ENCODE results near the gene GRID1. TPM values are rescaled to one million over a fixed set of nuclear protein-coding genes. Genes with fewer than 3 reads are reported as not detected.

GRID1 gene
- total RNA-seq, 1 experiment from 2014 or later: 0.37 TPM

DNA sequence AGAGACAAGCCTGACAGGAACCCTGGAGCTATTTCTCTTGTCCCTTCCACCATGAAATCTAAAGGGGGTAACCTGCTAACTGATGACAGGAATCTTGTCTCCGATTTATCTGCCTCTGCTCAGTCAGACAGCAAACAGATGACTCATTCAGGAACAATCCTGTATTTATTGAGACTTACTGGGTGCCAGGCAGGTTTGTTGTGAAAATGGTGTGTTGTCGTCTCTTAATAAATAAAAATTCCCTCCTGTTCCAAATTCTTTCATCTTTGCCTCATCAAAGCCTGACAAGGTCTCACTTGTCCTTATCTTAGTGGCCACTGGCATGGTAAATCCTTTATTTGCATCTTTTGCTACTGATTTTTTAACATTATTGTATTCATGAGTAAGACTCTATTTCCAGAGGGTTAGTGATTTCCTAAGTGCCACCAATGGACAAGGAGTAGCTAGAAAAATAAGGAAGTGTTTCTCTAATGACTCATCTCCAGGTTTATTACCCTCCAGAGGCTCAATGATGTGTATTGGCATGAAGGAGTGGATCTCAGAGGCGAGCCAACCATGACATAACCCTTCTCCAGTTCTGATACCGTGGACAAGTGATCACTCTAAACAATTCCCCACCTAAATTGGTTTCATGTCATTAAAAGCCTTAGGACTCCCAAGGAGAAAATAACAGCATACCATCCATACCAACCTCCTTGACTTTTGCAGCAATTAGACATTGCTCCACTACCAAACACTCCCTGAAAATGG, 724.0 kb downstream of the GRID1 start:
- Mint-ChIP-seq H3K27me3 (ENCODE audit: low read depth) (no peaks in the 10 kb centered on the region), H3K36me3 (no peaks in the 10 kb centered on the region), H3K9me3 (no peaks in the 10 kb centered on the region), H3K4me3 (no peak overlapping the region), H3K27ac (no peak overlapping the region), H3K4me1 (no peaks in the 10 kb centered on the region)
- DNase-seq (ENCODE audit: low spot score) (no peak), ATAC-seq (no peak)
- POLR2A ChIA-PET: no interaction called here
- CTCF ChIA-PET: interaction anchor here (0.9 kb wide), 1 partner anchor 468 kb away, joined by 3 read pairs; no protein-coding TSS in a partner anchor
- TF ChIP-seq ESRRA (CRISPR knock-in tag; IDR thresholded peaks at IDR 0.05; ENCODE audit: borderline replicate concordance): no peak
- TF ChIP-seq, protein P1, sequence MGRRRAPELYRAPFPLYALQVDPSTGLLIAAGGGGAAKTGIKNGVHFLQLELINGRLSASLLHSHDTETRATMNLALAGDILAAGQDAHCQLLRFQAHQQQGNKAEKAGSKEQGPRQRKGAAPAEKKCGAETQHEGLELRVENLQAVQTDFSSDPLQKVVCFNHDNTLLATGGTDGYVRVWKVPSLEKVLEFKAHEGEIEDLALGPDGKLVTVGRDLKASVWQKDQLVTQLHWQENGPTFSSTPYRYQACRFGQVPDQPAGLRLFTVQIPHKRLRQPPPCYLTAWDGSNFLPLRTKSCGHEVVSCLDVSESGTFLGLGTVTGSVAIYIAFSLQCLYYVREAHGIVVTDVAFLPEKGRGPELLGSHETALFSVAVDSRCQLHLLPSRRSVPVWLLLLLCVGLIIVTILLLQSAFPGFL (CRISPR knock-in tag; IDR thresholded peaks at IDR 0.05; ENCODE audit: borderline replicate concordance): no peak
- TF ChIP-seq ETV6 (CRISPR knock-in tag; IDR thresholded peaks at IDR 0.05): no peak
- no peak for TF ChIP-seq EMX1 (CRISPR knock-in tag; IDR thresholded peaks at IDR 0.05)
- no peak for TF ChIP-seq NFYB (CRISPR knock-in tag; conservative IDR thresholded peaks at IDR 0.05; ENCODE audit: low read depth)
- TF ChIP-seq, protein P2, sequence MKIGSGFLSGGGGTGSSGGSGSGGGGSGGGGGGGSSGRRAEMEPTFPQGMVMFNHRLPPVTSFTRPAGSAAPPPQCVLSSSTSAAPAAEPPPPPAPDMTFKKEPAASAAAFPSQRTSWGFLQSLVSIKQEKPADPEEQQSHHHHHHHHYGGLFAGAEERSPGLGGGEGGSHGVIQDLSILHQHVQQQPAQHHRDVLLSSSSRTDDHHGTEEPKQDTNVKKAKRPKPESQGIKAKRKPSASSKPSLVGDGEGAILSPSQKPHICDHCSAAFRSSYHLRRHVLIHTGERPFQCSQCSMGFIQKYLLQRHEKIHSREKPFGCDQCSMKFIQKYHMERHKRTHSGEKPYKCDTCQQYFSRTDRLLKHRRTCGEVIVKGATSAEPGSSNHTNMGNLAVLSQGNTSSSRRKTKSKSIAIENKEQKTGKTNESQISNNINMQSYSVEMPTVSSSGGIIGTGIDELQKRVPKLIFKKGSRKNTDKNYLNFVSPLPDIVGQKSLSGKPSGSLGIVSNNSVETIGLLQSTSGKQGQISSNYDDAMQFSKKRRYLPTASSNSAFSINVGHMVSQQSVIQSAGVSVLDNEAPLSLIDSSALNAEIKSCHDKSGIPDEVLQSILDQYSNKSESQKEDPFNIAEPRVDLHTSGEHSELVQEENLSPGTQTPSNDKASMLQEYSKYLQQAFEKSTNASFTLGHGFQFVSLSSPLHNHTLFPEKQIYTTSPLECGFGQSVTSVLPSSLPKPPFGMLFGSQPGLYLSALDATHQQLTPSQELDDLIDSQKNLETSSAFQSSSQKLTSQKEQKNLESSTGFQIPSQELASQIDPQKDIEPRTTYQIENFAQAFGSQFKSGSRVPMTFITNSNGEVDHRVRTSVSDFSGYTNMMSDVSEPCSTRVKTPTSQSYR (CRISPR knock-in tag; IDR thresholded peaks at IDR 0.05): no peak
- no peak for TF ChIP-seq ZNF317 (CRISPR knock-in tag; IDR thresholded peaks at IDR 0.05; ENCODE audit: borderline replicate concordance, low read depth)
- TF ChIP-seq TCF7 (CRISPR knock-in tag; IDR thresholded peaks at IDR 0.05; ENCODE audit: low read depth): no peak
- no peak for TF ChIP-seq TEAD4 (CRISPR knock-in tag; IDR thresholded peaks at IDR 0.05)
- TF ChIP-seq CREM (CRISPR knock-in tag; IDR thresholded peaks at IDR 0.05): no peak
- TF ChIP-seq ATF1 (CRISPR knock-in tag; IDR thresholded peaks at IDR 0.05): no peak
- no peak for TF ChIP-seq FOXP1 (CRISPR knock-in tag; IDR thresholded peaks at IDR 0.05; ENCODE audit: borderline replicate concordance)

DNA sequence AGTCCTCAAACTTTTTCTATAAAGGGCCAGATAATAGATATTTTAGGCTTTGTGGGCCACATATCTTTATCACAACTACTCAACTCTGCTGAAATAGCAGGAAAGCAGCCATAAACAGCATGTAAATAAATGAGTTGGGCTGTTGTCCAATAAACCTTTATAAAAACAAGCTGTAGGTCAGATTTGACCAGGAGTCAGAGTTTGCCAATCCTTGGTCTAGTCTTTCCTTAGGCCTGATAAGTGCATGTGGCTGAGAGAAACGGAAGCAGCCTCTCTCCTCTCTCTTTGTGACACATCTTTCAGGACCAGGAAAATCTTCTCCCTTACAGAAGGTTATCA, 724.5 kb downstream of the GRID1 start:
- no peak for ATAC-seq
- DNase-seq (ENCODE audit: low spot score): no peak
- Mint-ChIP-seq H3K4me3 (no peak overlapping the region), H3K4me1 (no peaks in the 10 kb centered on the region), H3K27ac (no peak overlapping the region), H3K9me3 (no peaks in the 10 kb centered on the region), H3K27me3 (ENCODE audit: low read depth) (no peaks in the 10 kb centered on the region), H3K36me3 (no peaks in the 10 kb centered on the region)
- CTCF ChIA-PET: no interaction called here
- POLR2A ChIA-PET: no interaction called here
- TF ChIP-seq, protein P3, sequence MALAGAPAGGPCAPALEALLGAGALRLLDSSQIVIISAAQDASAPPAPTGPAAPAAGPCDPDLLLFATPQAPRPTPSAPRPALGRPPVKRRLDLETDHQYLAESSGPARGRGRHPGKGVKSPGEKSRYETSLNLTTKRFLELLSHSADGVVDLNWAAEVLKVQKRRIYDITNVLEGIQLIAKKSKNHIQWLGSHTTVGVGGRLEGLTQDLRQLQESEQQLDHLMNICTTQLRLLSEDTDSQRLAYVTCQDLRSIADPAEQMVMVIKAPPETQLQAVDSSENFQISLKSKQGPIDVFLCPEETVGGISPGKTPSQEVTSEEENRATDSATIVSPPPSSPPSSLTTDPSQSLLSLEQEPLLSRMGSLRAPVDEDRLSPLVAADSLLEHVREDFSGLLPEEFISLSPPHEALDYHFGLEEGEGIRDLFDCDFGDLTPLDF (CRISPR knock-in tag; IDR thresholded peaks at IDR 0.05): no peak
- no peak for TF ChIP-seq ZNF416 (CRISPR knock-in tag; IDR thresholded peaks at IDR 0.05)
- no peak for TF ChIP-seq RORB (CRISPR knock-in tag; IDR thresholded peaks at IDR 0.05)
- no peak for TF ChIP-seq TEAD4 (CRISPR knock-in tag; IDR thresholded peaks at IDR 0.05)
- no peak for TF ChIP-seq NR3C1 (CRISPR knock-in tag; conservative IDR thresholded peaks at IDR 0.05; ENCODE audit: low read depth)
- no peak for TF ChIP-seq ZNF263 (CRISPR knock-in tag; IDR thresholded peaks at IDR 0.05; ENCODE audit: low read depth)
- TF ChIP-seq ZNF138 (CRISPR knock-in tag; conservative IDR thresholded peaks at IDR 0.05): no peak

DNA sequence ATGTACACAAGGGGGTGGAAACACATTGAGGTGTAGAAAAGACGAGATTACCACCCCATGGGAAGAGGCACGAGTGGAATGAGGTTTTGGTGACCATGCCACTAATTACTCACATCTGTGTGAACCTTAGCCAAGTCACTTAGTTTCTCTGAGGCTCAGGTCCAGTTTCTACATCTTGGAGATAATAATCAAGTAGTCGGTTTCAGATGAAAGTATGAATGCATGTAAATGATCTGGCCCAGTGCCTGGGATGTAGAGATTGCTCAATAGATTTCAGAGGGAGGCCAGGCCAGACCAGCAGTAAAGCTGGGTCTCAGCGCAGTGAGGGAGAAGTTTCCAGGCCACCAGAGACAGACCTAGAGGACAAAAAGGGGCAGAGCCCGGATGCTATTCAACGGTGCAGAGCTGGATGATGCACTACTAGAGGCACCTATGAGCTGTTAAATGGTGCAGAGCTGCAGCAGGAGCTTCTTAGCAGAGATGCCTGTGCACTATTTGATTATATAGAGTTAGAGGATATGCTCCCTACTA, 725.1 kb downstream of the GRID1 start:
- no peaks in the 10 kb centered on the region for H3K4me1 Mint-ChIP-seq
- H3K9me3 Mint-ChIP-seq: no peaks in the 10 kb centered on the region
- no peak overlapping the region for H3K27ac Mint-ChIP-seq
- ChIA-PET POLR2A (no interaction called here), CTCF (no interaction called here)
- no peaks in the 10 kb centered on the region for H3K27me3 Mint-ChIP-seq (ENCODE audit: low read depth)
- no peak for DNase-seq (ENCODE audit: low spot score)
- no peak overlapping the region for H3K4me3 Mint-ChIP-seq
- no peaks in the 10 kb centered on the region for H3K36me3 Mint-ChIP-seq
- no peak for ATAC-seq
- TF ChIP-seq, protein P4, sequence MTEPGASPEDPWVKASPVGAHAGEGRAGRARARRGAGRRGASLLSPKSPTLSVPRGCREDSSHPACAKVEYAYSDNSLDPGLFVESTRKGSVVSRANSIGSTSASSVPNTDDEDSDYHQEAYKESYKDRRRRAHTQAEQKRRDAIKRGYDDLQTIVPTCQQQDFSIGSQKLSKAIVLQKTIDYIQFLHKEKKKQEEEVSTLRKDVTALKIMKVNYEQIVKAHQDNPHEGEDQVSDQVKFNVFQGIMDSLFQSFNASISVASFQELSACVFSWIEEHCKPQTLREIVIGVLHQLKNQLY (CRISPR knock-in tag; IDR thresholded peaks at IDR 0.05): no peak
- no peak for TF ChIP-seq NFYB (CRISPR knock-in tag; conservative IDR thresholded peaks at IDR 0.05; ENCODE audit: low read depth)
- TF ChIP-seq, protein P5, sequence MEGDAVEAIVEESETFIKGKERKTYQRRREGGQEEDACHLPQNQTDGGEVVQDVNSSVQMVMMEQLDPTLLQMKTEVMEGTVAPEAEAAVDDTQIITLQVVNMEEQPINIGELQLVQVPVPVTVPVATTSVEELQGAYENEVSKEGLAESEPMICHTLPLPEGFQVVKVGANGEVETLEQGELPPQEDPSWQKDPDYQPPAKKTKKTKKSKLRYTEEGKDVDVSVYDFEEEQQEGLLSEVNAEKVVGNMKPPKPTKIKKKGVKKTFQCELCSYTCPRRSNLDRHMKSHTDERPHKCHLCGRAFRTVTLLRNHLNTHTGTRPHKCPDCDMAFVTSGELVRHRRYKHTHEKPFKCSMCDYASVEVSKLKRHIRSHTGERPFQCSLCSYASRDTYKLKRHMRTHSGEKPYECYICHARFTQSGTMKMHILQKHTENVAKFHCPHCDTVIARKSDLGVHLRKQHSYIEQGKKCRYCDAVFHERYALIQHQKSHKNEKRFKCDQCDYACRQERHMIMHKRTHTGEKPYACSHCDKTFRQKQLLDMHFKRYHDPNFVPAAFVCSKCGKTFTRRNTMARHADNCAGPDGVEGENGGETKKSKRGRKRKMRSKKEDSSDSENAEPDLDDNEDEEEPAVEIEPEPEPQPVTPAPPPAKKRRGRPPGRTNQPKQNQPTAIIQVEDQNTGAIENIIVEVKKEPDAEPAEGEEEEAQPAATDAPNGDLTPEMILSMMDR (IDR thresholded peaks at IDR 0.05): no peak
- TF ChIP-seq NFATC4 (CRISPR knock-in tag; IDR thresholded peaks at IDR 0.05): no peak
- TF ChIP-seq, protein P6, sequence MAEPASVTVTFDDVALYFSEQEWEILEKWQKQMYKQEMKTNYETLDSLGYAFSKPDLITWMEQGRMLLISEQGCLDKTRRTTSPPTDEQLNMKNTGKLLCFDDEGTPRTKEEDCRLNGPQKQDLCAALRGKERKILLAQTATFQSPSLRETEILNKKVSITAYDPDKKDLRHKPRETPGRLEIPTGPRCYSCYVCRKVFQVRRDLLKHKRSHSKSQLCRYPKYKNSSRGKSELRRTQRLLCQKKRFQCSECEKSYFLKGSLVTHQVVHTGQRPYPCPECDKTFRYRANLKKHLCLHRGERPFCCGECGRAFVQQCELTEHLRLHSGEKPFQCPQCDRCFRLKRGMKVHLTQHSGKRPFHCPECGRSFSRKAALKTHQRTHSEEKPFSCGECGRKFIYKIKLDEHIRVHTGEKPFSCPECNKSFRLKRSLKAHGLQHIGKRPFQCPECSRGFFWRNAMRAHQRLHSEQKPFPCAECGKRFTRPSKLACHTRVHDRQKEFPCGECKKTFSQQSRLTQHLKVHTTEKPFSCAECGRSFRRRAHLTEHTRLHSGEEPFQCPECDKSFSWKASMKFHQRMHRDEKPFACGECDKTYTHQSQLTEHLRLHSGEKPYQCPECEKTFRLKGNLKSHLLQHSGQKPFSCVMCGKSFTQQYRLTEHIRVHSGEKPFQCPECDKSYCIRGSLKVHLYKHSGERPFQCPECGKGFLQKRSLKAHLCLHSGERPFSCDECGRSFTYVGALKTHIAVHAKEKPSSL (CRISPR knock-in tag; conservative IDR thresholded peaks at IDR 0.05): no peak
- no peak for TF ChIP-seq RELA (CRISPR knock-in tag; IDR thresholded peaks at IDR 0.05; ENCODE audit: borderline replicate concordance)

Measured in WTC11 (cell line).